AG09319 (cell line): Measurements from ENCODE around the gene HTRA1.
A peak's percentile ranks its signal among the peaks of the same experiment; 100 is the strongest.

Source experiments
- DNase-seq: peaks from one replicate; pipeline ENCODE4 v3.0.0-alpha.2; 2010; ENCODE audit warnings: low read depth; ENCODE audit errors: extremely low read depth
- CTCF ChIP-seq: IDR thresholded peaks from 2 replicates; pipeline ENCODE4 v1.5.1; 2011; ENCODE audit warnings: low read depth, mild to moderate bottlenecking, inconsistent platforms, low read length, moderate library complexity

HTRA1 gene

DNA sequence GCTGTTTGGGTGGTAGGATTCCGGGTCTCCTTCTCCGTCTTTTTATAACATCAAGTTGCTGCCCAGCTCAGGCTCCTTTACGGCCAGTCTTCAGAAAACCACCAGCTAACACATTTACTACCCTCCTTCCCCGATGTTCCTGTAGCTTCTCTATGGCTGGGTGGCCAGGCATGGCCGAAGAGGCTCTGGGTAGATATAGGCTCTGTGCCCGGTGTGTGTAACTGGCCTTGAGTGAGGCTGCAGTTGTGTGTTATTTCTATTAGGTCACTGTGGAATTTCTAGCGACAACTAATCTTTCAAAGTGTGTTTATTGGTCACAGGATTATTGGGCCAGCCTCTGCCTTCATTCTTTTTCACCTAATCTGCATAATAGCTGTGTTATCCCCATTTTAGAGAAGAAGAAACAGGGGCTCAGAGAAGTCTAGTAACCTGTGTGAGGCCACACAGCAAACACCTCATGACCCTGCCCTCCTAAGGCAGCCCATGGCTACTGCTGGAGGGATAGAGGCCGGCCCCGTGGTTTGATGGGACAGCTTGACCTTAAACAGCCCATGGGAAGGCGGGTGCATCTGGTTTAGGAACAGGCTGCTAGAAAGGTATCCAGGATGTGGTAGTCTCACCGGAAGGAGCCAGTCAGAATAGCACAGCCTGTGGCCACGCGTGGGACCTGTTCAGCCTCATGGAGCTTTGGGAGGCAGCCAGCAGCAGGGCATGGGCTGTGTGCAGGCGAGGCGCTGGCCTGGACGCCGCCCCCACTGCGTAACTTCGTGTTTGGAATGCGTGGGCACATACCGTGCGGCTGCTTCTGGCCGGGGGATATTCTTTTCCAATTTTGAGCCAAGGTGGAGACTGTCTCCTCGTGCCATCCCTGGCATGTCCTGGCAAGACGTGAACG is 29.7 kb downstream of the HTRA1 start:
- no peak for TF ChIP-seq CTCF
- no peak for DNase-seq

DNA sequence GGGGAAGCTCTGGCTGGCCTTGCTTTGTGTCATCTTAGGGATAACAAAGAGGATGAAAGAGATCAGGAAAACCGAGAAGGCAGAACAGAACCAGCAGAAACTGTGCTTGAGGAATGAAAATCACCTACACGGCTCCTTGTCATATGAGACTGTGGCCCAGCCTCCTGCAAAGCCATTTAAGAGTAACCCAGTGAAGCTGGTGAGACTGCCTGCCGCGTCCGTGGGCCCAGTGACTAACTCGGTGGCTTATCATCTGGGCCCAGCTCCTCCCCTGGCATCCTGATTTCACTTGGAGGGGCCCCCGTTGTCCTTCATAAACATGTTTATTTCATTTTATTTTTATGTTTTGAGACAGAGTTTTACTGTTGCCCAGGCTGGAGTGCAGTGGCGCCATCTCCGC is 30.7 kb downstream of the HTRA1 start:
- no peak for DNase-seq
- TF ChIP-seq CTCF: no peak

GRCh38 chr10:122492999-122493481 is 31.7 kb downstream of the HTRA1 start:
- DNase-seq: peak; percentile 54
- TF ChIP-seq CTCF: no peak

DNA sequence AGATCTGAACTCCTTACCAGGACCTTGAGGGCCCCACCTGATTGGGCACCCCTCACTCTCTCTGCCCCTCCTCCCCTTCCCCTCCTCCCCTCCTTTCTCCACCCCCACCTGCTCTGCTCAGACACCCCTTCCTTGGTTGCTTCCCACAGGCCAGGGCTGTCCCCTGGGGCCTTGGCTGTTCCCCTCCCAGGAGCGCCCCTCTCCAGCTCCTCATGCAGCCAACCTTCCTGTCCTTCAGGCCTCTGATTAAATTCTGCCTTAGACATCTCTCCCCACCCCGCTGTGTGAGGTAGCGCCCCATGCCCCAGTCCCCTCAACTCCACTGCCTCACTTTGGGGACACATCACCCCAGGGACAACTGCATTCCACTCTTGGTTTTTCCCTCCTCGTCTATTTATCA is 32.4 kb downstream of the HTRA1 start:
- no peak for DNase-seq
- TF ChIP-seq CTCF: no peak

- TF ChIP-seq CTCF: no peak
- DNase-seq: no peak
Measured at GRCh38 chr10:122494173-122494820, 32.9 kb downstream of the HTRA1 start.

- no peak for TF ChIP-seq CTCF
- DNase-seq: peak; percentile 50
Measured at GRCh38 chr10:122494833-122495232, 33.5 kb downstream of the HTRA1 start.
